Activated naive CD4-positive, alpha-beta T cell (primary cell): ENCODE results near the gene RAB3C.

Experiments used
- DNase-seq, 4 experiments: peaks; one replicate each; lab custom pipeline; 2025; lab: John Stamatoyannopoulos, UW

The RAB3C gene

DNA sequence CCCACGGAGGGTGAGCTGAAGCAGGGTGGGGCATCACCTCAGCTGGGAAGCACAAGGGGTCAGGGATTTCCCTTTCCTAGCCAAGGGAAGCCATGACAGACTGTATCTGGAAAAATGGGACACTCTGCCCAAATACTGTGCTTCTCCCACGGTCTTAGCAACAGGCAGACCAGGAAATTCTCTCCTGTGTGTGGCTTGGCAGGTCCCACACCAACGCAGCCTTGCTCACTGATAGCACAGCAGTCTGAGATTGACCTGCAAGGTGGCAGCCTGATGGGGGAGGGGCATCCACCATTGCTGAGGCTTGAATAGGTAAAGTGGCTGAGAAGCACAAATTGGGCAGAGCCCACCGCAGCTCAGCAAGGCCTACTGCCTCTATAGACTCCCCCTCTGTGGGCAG is 23.2 kb downstream of the RAB3C start:
- DNase-seq, result no peak

DNA sequence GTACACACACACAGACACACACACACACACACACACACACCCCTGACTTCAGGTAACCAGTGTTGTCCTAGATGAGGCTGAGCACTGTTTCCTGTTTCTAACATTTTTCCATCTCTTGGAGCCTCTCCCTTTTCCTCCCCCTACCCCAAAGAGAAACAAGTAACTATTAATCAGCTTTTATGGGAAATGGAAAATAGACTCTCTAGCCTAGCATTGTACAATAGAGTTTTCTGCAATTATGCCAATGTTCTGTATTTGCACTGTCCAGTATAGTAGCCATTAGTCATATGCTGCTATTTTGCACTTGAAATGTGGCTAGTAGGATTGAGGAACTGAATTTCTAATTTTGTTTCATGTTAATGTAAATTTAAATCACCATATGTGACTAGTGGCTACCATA is 33.1 kb downstream of the RAB3C start:
- DNase-seq, result no peak

DNA sequence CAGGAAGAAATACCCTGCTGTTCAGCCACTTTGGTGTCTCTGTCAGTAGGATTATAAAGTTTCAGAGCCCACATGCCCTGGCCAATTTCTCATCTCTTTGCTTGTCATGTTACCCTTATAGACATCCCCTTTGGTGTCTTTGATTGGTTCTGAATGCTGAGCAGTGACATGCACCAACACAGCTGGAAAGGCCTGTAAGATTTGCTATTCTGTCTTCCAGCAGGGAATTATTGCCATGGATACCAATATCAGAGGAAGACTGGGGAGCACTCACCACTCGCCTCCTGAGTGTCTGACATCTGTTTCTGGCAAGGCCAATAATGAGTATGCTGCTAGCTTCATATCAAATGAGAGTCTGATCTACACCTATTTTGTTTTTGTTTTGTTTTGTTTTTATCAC is 34.4 kb downstream of the RAB3C start:
- DNase-seq, result no peak

DNA sequence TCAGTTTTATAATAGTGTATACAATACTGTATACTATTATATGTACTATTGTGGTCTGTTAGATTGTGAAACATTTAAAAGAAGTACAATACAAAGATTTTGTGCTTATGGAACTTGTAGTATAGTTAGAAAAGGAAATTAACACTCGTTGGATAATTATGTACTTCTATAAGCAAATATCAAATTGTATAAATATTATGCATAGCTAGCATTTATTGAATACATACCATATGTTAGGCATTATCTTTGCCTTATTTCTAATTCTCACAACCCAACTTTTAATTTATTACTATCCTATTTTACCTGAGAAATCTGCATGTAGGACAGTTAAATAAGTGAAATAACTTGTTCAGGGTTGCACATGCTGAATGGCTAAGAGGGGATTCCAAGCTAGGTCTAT is 37.5 kb downstream of the RAB3C start:
- no peak for DNase-seq

DNA sequence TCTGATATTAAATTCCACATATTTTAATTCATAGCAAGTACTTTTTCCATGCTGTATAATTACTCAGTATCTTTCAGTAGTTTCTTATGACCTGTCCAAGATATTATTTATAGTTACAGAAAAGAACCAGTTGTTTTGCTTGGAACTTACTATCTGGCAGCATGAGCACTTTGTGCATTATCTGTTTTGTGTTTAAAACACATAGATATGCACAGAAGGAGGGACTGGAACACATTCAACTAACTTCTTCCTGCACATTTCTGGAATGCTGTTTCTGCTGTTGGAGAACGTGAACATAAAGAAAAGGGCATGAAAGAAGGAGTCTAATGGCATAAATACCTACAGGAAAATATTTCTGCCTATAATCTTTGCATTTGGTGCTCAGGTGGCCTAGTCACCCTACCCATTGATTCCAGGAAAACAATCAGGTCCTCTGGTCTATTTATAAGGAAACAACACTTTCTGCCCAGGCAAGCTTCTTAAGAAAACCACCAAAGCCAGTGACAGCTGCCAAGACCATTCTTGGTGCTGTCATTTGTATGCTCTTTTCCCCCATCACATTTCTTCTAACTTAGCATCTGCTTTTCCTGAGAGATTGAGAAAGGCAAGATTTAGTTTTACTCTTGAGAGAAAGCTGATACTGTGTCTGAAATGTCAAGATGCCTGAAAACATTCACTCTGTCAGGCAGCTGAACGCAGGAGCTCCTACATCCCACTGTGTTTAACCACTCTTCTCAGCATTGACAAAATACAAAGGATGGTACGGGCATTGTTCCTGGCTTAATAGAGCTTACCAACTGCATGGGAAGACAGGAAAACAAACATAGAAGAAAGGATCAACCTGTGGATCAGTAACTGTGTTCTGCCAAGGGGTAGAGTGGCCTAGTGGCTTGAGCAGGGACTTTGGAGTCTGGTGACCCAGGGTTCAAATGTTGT is 40.3 kb downstream of the RAB3C start:
- no peak for DNase-seq

DNA sequence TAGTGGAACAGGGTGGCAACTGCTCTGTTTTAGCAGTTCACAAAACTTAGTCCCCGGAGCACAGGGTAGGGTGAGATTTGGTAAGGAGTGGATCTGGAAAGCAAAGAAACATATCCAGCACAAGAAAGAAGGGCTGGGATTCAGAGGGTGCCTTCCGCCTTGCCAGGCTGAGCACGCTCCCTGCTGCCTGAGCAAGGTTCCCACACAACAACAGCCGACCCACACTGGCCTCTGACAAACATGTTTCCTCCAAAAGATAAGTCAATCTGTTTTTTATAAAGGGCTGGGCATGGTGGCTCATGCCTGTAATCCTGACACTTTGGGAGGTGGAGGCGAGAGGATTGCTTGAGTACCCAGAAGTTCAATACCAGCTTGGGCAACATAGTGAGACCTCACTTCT is 45.8 kb downstream of the RAB3C start:
- no peak for DNase-seq

DNA sequence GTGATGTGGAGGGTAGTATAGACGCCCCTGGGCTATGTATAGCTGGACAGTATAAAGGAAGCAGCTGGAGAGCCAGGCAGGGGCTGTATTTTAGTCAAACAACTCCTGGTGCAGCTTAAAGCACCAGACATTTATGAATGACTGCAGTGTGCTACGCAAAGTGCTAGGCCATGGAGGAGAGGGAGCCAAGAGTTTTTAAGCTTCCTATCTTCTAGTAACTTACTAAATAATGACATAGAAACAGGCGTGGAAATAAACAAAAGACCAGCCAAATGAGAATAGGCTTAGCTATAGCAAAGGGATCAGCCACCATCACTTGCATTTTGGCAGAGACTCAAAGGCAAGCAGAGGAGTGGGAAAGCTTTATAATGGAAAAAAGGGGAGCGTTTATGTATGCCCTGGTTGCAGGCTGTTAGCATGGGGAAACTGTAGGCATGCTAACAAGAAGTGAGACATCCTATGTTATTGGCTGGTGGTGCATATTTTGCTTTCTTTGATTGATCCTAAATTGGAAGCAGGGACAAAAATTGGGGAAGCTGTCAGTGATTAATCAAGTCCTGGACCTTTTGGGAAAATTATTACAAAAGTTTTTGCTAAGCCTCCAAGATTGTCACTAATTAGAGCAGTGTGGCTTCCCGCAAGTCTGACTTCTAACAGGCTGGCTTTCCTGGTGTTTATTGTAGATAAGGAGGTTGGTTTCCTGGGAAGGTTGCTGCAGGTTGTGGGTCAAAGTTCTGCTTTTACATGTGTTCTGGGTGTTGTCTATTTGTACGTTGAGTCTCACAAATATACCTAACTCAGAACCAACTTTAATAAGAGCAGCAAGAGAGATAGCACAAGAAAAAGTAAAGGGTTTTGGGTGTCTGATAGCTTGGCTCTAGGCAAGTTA is 46.6 kb downstream of the RAB3C start:
- DNase-seq, result no peak

DNA sequence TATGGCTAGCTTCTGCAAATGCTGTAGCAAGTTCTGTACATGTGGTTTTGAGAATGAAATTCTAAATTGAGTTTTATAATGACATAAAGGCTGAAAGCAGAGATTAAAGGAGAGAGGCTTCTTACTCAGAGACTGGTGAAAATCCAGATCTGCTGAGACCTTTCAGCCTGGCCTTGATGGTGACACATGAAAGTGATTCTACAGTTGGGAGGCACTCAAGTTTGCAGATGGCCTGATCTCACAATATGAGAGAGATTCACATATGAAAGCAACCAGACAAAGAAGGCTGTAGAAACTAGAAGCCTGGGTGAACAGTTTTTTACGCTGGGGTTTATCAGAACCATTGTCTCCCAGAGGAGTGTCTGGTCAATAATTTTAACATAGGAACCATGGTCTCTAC is 49.0 kb downstream of the RAB3C start:
- no peak for DNase-seq

DNA sequence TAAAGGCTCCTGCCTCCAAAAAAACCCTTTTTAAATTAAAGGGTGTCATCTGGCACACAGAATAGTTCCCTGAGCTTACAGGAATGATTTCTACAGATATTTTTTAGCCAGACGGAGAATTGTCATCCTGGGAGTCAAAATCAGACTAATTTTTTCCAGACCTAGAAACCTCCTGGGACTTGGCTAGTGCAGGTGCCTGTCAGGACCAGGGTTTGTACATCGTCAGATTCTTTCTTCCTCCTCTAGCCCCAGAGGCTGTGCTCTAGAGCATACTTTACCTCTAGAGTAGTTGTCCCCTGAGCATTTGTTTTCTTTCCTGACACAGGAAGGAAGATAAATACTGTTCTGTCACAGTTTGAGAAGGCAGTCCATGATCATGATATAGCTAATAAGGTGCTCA is 52.5 kb downstream of the RAB3C start:
- DNase-seq, result no peak

DNA sequence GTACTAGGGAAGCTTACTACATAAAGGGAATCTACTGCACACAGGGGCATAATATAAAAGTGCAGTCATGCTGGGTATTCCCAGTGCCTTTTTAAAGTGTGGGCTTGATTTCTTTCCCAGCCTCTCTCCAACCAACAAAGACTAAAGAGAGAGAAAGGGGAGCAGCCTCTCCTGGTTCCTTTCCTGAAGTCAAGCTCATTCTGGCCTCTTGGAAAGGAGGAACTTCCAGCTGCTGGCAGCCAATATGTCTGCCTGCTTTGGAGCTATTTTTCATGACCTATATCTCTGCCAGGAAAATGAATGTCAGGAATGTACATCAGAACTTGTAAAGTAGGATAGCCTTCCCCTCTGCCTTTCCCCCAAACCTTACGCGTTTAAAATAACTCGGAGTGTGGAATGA is 57.1 kb downstream of the RAB3C start:
- no peak for DNase-seq

DNA sequence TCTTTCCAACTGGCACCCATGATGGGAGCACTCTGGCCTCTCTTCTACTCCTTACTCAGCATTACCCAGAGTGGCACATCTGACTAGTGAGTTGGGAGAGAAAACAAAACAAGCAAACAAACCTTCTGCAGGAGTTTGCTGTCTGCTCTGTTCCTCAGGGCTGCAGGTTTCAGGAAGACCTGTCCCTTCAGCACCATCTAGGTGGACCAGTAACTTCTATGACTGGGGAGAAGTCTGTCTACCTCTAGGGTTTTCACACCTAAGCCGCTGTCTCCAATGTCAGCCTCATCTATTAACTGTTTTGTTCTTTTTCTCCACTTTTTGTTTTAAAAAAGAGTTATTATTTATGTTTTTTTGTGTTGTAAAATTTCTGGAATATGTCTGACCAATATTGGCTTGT is 58.7 kb downstream of the RAB3C start:
- no peak for DNase-seq

DNA sequence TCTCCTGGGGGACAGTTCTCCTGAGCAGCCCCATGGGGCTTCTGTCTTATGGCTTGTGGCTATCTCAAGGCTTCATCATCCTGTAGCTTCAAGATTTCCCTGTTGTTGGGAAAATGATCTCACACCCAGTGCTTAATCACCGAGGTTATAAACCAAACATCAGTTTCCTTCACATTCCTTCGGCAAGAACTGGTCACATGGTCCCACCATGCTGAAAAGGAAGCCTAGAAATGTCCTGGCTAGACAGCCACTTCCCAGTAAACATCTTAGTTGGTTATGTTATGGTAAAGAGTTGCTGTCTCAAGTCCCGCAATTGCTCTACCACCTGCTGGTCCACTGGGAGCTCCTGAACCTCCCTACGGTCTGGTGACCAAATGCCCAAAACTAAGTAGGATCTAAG is 66.0 kb downstream of the RAB3C start:
- DNase-seq, result no peak

DNA sequence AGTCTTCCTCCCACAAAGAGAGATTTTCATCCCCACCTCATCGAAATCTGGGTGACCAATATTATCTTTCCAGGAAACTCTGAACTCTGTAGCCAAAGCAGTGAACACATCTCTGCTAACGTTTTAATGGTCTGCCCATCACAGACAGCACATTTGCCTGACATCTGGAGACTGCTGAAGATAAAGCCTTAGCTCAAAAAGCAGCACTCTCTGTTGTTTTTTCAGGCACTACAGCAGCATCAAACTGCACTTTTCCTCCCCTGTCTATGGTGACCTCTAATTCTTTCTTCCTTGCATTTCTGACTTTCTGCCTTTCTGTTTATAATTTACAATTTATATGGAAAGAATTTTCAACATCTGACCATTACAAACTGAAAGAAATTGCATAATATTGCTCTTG is 66.8 kb downstream of the RAB3C start:
- DNase-seq, result no peak

DNA sequence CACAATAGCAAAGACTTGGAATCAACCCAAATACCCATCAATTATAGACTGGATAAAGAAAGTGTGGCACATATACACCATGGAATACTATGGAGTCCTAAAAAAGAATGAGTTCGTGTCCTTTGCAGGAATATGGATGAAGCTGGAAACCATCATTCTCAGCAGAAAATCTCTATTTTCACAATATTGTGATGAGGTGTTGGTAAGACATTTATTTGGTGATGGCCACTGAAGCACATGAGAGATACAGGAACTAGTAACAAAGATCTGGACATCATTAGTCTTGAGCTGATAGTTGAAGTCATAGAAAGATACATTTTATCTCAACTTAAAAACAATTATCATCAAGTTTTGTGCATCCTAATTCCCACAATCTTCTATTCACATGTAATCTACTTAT is 70.6 kb downstream of the RAB3C start:
- no peak for DNase-seq

DNA sequence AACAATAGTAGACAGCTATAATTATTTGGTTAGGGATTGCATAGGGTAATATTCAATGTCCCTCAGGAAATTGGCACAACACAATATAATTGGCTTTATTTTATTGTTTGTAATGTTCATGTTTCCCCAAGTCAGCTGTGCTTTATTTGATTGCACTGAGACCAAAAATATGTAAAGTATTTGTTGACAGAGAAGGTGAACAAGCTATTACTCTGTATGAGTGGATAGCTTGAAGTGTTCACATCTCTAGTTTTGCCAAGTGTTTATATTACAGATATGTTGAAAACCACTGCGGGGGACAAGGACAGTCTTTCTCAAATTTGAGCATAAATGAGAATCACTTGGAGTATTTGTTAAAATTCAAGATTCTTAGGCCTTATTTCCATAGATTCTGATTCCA is 83.3 kb downstream of the RAB3C start:
- no peak for DNase-seq

DNA sequence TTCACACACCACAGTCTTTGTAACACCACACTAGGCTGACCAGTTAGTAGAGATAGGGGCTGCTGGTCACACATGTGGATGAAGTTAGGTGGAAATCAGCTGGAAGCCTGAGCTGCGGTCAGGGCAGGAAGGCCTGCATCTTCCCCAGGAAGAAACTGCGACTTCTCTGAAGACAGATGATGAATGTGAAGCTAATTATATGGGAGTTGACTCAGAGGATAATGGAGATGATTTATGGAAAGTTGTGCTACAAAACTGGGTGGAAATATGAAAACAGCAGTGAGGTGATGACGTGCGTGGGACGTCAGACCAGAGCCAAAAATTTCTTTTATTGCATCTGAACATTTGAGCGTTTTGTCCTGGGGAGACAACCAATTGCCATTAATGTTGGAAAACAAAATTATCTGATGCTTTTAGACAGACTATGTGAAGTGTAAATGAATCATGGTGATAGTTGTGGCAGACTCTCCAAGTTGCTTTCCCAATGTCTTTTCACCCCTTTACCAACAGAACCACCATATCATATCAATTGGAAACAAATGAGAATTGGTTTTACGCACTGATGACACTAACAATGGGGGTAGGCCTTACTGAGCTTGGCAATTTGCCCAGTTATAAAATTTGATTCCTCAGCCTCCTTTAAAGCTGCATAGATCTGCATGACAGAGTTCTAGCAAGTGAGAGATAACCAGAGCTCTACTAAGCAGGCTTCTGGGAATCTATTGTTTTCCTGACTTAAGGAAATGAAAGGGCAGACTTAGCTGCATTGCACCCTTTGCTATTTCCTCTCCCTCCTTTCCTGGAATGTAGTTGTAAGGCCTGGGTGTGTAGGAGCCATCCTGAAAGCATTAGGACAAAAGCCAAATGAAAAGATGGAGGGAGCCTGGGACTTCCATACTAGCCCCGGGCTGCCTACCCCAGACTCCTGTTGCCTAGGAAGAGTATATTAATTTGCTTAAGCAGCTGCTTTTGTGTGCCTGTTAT is 84.0 kb downstream of the RAB3C start:
- DNase-seq, result no peak

DNA sequence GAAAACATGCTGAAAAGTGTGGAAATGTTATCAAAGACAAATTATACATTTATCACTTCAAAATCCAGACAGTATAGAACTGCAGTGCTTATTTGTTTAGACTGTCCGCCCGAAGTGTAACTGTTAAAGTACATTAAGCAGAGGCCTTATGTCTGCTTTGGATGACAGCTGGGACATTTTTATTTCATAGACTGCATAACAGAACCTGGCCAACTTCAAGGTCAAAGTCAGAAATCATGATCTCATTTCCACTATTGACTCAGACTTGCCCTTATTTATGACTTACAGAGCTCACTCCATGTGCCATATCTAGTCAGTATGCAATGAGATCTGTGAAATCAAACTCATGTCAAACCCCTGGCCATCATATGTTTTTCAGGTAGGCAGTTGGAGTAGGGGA is 87.7 kb downstream of the RAB3C start:
- DNase-seq, result no peak

DNA sequence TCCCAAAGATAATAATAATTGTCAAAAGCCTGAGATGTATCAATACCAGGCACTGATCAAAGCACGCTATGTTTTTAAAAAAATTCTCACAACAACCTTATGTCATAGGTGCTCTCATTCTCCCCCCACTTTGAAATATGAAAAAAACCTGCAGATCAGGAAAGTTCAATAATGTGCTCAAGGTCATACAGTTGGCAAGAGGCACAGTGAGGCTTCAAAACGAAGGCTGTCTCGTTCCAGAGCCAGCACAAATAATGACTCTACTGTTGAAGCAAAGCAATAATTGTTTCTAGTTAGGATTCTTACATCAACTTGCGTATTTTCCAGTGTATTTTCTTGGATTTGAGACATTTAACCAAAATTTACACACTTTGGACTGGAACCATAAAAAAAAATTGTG is 88.3 kb downstream of the RAB3C start:
- DNase-seq, result no peak

DNA sequence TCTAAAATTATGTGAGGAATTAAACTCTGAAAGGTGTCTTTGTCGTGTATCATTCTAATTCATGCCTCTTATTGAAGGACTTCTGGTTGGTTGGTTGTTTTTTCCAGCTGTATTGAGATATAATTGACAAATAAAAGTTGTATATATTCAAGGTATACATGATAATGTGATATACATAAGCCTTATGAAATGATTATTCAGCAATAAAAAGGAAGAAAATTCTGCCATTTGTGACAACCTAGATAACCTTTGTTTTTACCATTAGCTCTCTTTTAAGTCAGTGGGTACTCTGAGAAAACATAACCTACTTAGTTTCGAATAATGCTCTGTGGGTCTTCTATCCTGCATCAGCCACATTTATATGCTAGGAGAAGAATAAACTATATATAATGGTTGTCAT is 89.6 kb downstream of the RAB3C start:
- no peak for DNase-seq

DNA sequence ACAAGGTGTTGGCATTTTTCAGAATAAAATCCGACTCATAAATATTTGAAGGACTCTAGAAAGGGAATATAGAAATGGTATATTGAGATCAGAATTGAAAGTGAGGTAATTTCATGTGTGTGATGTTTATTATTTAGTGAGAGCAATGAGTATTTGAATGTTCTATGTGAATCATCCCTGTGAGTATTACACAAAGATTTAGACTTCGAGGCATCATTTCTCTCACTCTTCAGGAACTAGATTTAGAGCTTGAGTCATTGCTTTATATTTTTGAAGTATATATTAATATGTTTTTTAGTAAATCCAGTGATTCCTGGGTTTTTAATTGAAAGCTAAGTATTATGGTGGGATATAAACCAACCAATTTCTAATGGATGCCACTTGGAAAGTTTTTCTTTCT is 91.2 kb downstream of the RAB3C start:
- no peak for DNase-seq

DNA sequence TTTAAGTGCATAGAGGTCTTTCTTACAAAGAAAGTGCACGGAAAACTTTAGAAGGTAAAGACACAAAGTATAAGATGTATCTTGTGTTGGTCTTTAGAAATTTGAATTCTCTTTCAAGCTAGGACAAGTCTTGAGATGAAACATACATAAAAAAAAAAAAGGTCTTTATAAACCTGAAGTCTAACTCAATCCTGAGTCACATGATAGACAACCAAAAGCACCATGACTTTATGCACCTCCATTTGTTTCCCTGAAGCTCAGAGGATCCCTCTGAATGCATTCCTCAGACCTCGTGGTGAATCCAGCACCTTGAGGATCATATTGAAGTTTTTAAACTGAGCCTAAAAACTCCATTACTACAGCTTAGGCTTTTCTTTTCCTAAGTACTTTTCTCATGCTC is 91.8 kb downstream of the RAB3C start:
- no peak for DNase-seq

DNA sequence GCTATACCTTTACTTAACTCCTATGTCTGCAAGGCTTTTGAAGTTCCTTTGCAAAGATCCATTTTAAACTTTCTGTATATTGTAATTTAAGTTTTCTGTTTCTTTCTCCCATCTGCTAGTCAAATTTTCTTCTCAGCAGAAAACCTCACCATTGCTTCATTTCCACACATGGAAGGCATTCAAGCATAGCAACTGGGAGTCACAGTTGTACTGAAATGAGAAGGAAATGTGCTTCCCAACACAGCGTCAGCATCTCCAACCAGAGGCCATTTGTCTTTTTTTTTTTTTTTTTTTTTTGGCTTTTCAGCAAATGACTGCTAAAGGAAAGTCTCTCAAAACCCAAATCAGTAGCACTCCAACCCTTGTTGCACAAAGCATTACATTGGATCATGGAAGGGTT is 92.5 kb downstream of the RAB3C start:
- DNase-seq, result no peak
